Osteoblast (primary cell): ENCODE data around the gene ATXN7. TPM values are rescaled to one million over a fixed set of nuclear protein-coding genes. Genes with fewer than 3 reads are reported as not detected.

Source experiments
- DNase-seq: peaks from one replicate; pipeline ENCODE4 v3.0.0; 2011; ENCODE audit warnings: low spot score, mixed read lengths; ENCODE audit not compliant: insufficient read length; ENCODE audit errors: missing footprints
- H2AFZ ChIP-seq: 2 replicates; pipeline ENCODE4 v1.6.0; 2011; ENCODE audit warnings: mild to moderate bottlenecking, low read length
- H3K27ac ChIP-seq: 2 replicates; pipeline ENCODE4 v1.5.1; 2011; ENCODE audit warnings: mild to moderate bottlenecking, low read depth, low read length, moderate library complexity
- H3K27me3 ChIP-seq: 2 replicates; pipeline ENCODE4 v1.6.0; 2012; ENCODE audit warnings: mild to moderate bottlenecking, control low read depth, inconsistent platforms, low read length, moderate library complexity; ENCODE audit not compliant: insufficient read depth
- H3K36me3 ChIP-seq: 2 replicates; pipeline ENCODE4 v1.5.1; 2011; ENCODE audit warnings: mild to moderate bottlenecking, low read length, control low read depth, moderate library complexity; ENCODE audit not compliant: insufficient read depth
- H3K4me1 ChIP-seq: 2 replicates; pipeline ENCODE4 v1.5.1; 2011; ENCODE audit warnings: mild to moderate bottlenecking, low read length, control low read depth, moderate library complexity; ENCODE audit not compliant: insufficient read depth
- H3K4me2 ChIP-seq: 2 replicates; pipeline ENCODE4 v1.6.0; 2011; ENCODE audit warnings: mild to moderate bottlenecking, low read length; ENCODE audit not compliant: insufficient read depth
- H3K4me3 ChIP-seq: fragments of 200-600 bp; sonication (generic); 3 replicates; pipeline ENCODE4 v1.5.1; 2012; ENCODE audit warnings: mild to moderate bottlenecking, low read length, inconsistent platforms; ENCODE audit not compliant: insufficient read depth
- H3K79me2 ChIP-seq: 2 replicates; pipeline ENCODE4 v1.6.0; 2012; ENCODE audit warnings: mild to moderate bottlenecking, low read length, control low read depth, inconsistent platforms; ENCODE audit not compliant: insufficient read depth
- H3K9me3 ChIP-seq: 2 replicates; pipeline ENCODE4 v1.5.1; 2011; ENCODE audit warnings: low read depth, low read length, control low read depth
- H4K20me1 ChIP-seq: 2 replicates; pipeline ENCODE4 v1.6.0; 2012; ENCODE audit warnings: mild to moderate bottlenecking, low read length, control low read depth; ENCODE audit not compliant: insufficient read depth
- total RNA-seq: library from RNA; depleted of rRNA; stranded (reverse); fragments of >200 nt; gene quantifications from 2 replicates; pipeline ENCODE4 v1.2.3, GENCODE V29; 2012
- TF ChIP-seq, protein P1 (sequence below): IDR thresholded peaks from 2 replicates; pipeline ENCODE4 v1.5.1; 2011; ENCODE audit warnings: mild to moderate bottlenecking, low read depth, low read length, moderate library complexity; ENCODE audit errors: extremely low read depth

ATXN7 gene
- total RNA-seq, 1 donor = 17.0 TPM

DNA sequence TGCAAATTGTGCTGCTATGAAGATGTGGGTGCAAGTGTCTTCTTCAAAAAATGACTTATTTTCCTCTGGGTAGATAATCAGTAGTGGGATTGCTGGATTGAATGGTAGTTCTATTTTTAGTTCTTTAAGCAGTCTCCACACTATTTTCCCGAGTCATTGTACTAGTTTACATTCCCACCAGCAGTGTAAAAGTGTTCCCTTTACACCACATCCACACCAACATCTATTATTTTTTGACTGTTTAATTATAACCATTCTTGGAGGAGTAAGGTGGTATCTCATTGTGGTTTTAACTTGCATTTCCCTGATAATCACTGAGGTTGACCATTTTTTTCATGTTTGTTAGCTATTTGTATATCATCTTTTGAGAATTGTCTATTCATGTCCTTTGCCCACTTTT is 179.3 kb downstream of the ATXN7 start:
- H3K4me1 ChIP-seq = peaks cover 3% of the 10 kb centered on the region

DNA sequence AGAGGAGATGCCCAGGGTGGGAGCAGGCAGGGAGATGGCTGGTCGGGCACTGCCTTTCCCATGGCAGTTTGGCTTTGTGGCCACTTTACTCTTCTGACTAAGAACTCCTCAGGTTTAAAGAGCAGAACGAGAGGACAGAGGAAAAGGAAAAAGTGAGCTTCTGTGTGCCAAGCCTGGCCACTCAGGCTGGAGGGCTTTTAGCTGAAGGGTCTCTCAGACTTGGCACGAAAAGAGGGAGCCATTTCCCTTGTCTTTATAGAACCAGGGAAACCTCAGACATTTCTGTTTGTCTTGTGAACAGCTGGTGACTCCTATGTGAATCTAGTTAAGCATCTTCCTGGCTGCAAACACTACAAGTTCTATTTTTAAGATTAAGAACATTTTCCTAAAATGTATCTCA is 182.9 kb downstream of the ATXN7 start:
- no peaks in the 10 kb centered on the region for H3K79me2 ChIP-seq
- TF ChIP-seq, protein P1, sequence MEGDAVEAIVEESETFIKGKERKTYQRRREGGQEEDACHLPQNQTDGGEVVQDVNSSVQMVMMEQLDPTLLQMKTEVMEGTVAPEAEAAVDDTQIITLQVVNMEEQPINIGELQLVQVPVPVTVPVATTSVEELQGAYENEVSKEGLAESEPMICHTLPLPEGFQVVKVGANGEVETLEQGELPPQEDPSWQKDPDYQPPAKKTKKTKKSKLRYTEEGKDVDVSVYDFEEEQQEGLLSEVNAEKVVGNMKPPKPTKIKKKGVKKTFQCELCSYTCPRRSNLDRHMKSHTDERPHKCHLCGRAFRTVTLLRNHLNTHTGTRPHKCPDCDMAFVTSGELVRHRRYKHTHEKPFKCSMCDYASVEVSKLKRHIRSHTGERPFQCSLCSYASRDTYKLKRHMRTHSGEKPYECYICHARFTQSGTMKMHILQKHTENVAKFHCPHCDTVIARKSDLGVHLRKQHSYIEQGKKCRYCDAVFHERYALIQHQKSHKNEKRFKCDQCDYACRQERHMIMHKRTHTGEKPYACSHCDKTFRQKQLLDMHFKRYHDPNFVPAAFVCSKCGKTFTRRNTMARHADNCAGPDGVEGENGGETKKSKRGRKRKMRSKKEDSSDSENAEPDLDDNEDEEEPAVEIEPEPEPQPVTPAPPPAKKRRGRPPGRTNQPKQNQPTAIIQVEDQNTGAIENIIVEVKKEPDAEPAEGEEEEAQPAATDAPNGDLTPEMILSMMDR = no peak
- H3K4me2 ChIP-seq = no peak overlapping the region
- H3K27me3 ChIP-seq = no peaks in the 10 kb centered on the region
- no peak overlapping the region for H3K27ac ChIP-seq
- H3K4me1 ChIP-seq = peaks cover 15% of the 10 kb centered on the region
- no peaks in the 10 kb centered on the region for H3K36me3 ChIP-seq
- no peak for DNase-seq
- H2AFZ ChIP-seq = no peak overlapping the region
- no peaks in the 10 kb centered on the region for H4K20me1 ChIP-seq
- H3K9me3 ChIP-seq = no peaks in the 10 kb centered on the region
- no peak overlapping the region for H3K4me3 ChIP-seq

More for the DNA sequence above, 179.3 kb downstream of the ATXN7 start:
- Histone ChIP-seq H2AFZ (no peak overlapping the region), H4K20me1 (no peaks in the 10 kb centered on the region), H3K27me3 (no peaks in the 10 kb centered on the region), H3K9me3 (no peaks in the 10 kb centered on the region), H3K27ac (no peak overlapping the region), H3K4me3 (no peak overlapping the region), H3K4me2 (no peak overlapping the region), H3K79me2 (no peaks in the 10 kb centered on the region), H3K36me3 (no peaks in the 10 kb centered on the region)
- DNase-seq = no peak
- TF ChIP-seq, protein P1 = no peak

DNA sequence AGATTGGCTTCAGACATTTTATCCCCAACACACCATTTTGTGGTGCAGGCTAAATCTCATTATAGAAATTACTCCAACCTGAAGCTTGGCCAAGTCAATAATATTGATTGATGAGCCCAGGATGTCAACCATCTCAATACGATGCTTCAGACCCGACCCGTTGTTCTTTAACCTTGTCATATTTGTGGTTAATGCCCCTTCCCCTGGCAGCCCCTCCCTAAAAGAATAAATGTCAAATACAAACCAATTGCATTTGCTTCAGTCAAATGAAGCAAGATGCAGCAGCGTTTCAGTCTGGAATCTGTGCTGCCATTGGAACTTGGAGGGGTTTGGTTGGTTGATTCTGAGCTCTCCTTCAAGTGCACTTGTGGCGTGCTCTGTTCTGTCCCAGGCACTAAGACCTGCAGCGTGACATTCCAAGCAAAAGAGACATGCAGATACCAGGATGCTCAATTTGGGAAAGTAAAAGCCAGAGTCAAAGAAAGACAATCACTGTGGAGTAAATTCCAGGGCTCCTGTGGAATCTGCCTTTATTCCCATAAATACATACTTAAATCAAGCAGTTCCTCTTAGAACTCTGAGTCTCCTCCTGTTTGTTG is 183.4 kb downstream of the ATXN7 start:
- no peaks in the 10 kb centered on the region for H4K20me1 ChIP-seq
- peak overlapping the region; percentile 38 for H3K4me2 ChIP-seq
- H3K36me3 ChIP-seq = no peaks in the 10 kb centered on the region
- H3K79me2 ChIP-seq = no peaks in the 10 kb centered on the region
- no peak overlapping the region for H3K27ac ChIP-seq
- TF ChIP-seq, protein P1 = no peak
- H3K4me3 ChIP-seq = no peak overlapping the region
- peak; percentile 57 for DNase-seq
- no peaks in the 10 kb centered on the region for H3K9me3 ChIP-seq
- peaks cover 15% of the 10 kb centered on the region for H3K4me1 ChIP-seq
- H3K27me3 ChIP-seq = no peaks in the 10 kb centered on the region
- H2AFZ ChIP-seq = no peak overlapping the region

DNA sequence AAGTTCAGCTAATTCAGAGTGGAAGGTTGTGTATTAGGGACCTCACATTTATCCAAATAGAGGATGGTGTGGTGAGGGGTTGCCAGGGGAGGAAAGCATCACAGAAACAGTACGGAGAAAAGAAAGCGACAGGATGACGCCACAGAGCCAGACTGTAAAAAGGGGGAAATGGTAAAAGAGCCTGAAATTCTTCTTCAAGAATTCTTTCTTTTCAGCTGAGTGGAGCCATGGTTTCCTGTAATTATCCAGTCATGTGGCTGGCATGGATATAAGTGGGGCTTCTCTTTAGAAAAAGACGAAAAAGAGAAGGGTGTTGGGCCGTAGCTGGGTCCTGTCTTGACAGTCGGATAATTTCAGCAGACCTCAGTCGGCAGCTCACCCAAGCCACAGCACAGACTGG is 184.1 kb downstream of the ATXN7 start:
- Histone ChIP-seq H3K4me1 (peaks cover 15% of the 10 kb centered on the region), H3K27me3 (no peaks in the 10 kb centered on the region), H2AFZ (peak overlapping the region; percentile 88), H3K27ac (peak overlapping the region; percentile 75), H3K9me3 (no peaks in the 10 kb centered on the region), H3K36me3 (no peaks in the 10 kb centered on the region), H4K20me1 (no peaks in the 10 kb centered on the region), H3K79me2 (no peaks in the 10 kb centered on the region), H3K4me2 (peak overlapping the region; percentile 38), H3K4me3 (peak overlapping the region; percentile 22)
- TF ChIP-seq, protein P1 = no peak
- no peak for DNase-seq
